Activated CD8-positive, alpha-beta memory T cell treated with anti-CD3 and anti-CD28 coated beads for 24 hours (primary cell): ENCODE data around the gene ZNF219.
A peak's percentile ranks its signal among the peaks of the same experiment; 100 is the strongest.

Source experiments
- DNase-seq: peaks from one replicate; pipeline ENCODE4 v3.0.0-alpha.2; 2020

The ZNF219 gene

GRCh38 chr14:21101802-21102413 lies 3.5 kb upstream of the ZNF219 start:
- no peak for DNase-seq

DNA sequence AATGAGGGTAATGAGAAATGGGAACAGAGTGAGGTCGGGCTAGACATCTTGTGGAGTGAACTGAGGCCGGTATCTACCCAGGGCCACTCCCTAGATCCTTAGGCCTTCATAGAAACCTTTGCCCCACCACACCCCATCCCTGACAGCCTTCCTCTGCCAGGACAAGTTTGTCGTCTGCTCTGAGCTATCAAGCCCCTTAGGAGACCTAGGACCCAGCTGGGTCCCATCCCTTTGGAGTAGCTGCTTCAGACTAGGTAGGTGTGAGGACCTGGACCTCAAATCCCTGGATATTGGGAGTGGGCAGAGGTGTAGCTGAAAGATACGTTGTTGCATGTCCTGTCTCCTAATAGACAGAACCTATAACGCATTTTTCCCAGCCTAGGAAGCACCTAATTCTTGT lies 2.5 kb upstream of the ZNF219 start, which contains the start of gene TMEM253:
TSS of gene TMEM253 (plus strand) at position 136 of the 400 bp plus-strand sequence. CDS start 278 bp downstream, outside the sequence.
- DNase-seq = no peak

DNA sequence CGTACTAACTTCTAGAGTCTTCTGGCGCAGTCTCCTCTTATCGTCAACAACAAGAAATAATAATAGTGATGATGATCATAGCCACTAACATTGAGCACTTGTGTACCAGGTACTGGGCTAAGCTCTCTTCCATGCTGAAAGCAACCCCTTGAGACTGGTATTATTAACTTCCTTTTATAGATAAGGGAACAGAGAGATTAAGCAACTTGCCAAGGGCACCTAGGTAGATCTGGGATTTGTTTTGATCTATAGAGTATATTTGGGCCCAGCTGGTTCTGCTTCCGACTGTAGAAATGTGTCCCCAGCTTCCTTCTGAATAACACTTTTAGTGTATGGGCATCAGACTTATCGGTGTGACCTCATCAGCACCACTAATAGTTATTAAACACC lies 1.1 kb upstream of the ZNF219 start:
- no peak for DNase-seq

DNA sequence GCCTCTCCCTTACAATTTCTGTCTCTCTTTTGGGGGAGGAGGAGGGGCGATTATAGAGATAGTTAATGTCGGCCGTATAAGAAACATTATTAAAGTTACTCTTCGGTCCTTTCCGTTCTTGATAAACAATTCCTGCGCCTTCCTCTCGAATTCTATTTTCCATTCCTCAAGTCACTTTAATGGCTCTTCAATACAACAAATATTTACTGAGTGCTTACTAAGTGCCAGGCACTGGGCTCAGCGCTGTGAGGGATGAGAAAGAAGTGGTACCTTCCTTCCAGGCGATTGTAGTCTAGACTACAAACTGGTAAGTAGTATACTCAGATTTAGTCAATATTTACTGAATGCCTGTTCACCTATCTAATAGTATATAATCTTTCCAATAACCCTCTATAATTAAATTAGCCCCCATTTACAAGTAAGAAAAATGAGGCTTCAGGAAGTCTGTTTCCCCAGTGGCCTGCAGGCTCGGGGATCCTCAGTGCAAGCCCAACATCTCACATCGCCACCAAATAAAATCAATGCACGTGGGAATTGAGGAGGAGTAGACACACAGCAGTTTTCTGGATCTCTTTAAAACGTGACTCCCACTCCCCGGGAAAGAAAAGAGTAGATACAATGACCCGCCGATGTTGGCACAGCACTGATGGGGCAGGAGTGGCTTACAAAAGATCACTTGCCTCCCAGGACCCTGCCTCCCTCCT lies 589 bp upstream of the ZNF219 start:
- no peak for DNase-seq

GRCh38 chr14:21097636-21098075 lies 799 bp downstream of the ZNF219 start:
- no peak for DNase-seq

- DNase-seq = no peak
Measured at GRCh38 chr14:21096978-21097635, 1.3 kb downstream of the ZNF219 start.

GRCh38 chr14:21096438-21096837 lies 2.0 kb downstream of the ZNF219 start:
- DNase-seq = peak; percentile 48

GRCh38 chr14:21095430-21096205 lies 2.8 kb downstream of the ZNF219 start:
- peak; percentile 1 for DNase-seq

DNA sequence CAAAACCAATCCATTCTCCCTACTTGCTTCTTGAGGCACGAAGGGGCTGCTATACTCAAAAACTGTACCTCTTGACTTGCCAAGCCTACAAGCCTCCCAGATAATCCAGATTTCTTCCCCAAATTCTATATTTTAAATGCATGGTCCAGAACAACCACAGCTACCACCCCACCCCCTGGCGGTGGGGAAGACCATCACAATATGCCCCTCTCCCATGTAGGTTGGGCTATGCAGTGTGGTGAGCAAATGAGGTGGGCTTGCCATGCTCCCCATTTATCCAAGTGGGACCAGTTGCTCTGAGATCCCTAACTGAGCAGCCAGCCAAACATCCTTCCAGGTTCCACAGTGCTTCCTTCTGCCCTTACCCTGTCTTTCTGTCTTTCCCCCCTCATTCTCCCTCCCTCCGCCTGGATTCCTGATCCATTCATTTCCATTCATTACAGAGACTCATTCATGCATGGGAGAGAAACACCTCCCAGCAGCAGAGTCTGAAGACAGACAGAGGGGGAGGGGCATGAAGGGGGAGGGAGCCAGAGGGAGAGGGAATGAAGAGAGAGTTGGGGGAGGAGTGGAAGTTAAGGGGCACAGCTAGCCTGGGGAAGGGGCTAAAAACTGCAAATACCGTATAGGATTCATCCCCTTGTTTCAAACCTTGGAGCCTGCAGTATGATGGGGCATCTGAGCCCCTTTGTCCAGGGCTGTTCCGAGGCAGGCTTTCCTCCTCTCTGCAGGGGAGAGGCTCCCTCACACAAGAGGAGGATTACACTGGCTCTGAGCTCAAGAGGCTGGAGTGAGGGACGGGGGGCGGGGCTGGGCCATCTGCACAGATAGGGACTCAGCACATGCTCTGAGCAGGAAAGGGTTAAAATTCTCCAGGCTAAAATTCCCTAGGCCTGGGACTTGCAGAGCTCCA lies 4.4 kb downstream of the ZNF219 start:
- DNase-seq = peak; percentile 45

GRCh38 chr14:21093018-21093417 lies 5.4 kb downstream of the ZNF219 start:
- DNase-seq = no peak

GRCh38 chr14:21092273-21093011 lies 6.0 kb downstream of the ZNF219 start:
- peak; percentile 98 for DNase-seq

GRCh38 chr14:21091821-21092272 lies 6.6 kb downstream of the ZNF219 start:
- DNase-seq = no peak

GRCh38 chr14:21090940-21091663 lies 7.4 kb downstream of the ZNF219 start:
- DNase-seq = no peak

DNA sequence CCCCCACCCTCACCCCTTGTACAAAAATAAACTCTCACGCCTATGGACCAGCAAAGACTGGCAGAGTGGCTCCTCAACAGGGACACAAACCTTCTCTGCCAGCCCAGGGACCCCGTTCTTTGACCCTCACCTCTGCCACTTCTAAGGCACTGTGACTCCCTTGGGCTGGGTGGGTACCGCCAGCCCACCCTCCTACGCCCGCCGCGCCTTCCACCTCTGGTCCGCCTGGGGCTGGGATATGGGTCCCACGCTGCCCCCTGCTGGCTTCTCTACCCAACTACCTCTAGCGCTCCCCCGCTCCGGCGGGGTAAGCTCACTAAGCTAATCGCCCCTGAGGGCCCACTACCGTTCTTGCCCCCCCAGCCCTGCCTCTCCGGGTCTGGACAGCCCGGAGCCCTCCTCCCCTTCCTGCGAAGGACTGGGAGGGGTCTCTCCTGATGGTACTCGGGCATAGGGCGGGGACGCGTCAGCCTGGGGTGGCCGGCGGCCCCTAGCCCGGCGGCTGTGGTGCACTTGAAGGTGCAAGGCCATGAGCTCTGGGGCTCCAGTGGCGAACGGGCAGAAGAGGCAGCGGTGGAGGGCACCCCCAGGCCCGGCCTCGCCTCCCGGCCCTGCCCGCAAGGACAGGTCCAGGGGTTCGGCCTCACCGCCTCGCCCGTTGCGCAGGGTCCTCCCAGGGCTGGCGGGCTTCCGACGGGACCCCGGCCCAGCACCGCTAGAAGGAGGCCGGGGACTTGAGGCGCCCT lies 8.1 kb downstream of the ZNF219 start:
- DNase-seq = no peak

GRCh38 chr14:21089877-21090193 lies 8.6 kb downstream of the ZNF219 start:
- no peak for DNase-seq

- no peak for DNase-seq
Measured at GRCh38 chr14:21089271-21089670, 9.2 kb downstream of the ZNF219 start.

DNA sequence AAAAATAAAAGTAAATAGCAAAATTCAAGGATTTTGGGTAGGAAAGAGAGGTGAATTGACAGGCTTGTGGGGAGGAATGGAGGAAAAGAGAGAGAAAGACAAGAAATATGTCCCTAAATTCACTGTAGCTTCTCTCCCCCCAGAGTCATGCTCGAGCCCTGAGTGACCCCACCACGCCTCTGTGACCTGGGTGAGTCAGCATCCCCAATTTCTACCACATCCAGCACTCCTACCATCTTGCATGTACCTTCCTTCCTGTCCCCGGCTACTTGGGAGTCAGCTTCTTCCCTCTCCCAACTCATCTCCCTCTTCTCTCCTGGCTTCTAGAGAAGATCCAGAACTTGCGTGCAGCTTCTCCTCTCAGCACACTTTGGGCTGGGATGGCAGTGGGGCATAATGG lies 9.8 kb downstream of the ZNF219 start:
- no peak for DNase-seq

DNA sequence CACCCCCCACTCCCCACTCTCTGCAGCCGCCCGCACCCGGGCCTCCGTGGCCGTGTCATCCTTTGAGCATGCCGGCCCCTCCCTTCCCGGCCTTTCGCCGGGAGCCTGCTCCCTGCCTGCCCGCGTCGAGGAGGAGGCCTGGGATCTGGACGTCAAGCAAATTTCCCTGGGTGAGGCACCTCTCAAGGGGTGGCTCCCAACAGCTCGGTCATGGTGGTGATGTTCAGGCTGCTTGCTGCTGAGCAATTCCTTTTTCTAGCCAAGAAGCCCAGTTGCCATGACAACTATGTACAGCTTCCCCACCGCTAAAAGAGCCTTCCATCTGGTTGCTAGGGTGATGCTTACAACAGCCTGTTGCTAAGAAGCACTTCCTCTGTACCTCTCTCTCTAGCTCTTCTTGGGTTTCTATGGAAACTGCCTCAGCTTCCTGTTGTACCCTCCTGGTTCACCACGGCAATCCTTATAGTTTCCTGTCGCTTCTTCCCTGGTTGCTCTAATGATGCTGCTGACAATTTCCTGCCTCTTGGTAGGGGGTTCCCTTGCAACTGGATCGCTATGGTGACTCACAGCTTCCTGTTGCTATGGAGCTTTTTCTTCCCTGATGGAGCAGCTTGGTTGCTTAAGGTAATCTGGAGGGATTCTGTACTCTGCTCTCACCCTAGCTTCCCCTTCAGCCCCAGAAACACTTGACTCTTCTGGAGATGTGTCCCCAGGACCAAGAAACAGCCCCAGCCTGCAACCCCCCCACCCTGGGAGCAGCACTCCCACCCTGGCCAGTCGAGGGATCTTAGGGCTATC lies 11.0 kb downstream of the ZNF219 start:
- DNase-seq = no peak

DNA sequence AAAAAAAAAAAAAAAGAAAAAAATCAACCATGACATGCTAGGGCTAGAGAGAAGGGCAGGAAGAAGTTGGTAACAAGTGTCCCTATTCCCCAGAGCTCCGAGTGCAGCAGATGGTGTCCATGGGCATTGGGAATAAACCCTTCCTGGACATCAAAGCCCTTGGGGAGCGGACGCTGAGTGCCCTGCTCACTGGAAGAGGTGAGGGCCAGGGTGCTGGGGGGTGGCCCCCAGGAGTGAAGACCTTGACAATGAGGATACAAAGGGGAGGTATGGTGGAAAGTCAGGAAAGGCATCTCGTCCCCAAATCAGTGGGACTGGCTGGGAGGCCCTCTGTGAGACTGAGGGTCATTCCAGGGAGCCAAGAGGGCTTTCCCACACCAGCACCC lies 11.6 kb downstream of the ZNF219 start:
- no peak for DNase-seq
